GM12878 (cell line): ENCODE measurements around the gene CTNNBL1. TPM values are rescaled to one million over a fixed set of nuclear protein-coding genes. Genes with fewer than 3 reads are reported as not detected.

Experiments used
- ATAC-seq: fragments of 200-7000 bp; cut with Tn5 transposase; 3 replicates; pipeline ENCODE4 v1.9.1; 2020; ENCODE audit warnings: mild to moderate bottlenecking, moderate library complexity
- BruUV-seq: library from RNA; stranded (reverse); fragments of 400-500 nt; replicated peaks from 2 replicates; lab custom pipeline; 2021; lab: Mats Ljungman, UMichigan
- CTCF ChIA-PET: fragments of 300-600 bp; sonication (Branson Sonifier 250); formaldehyde crosslinking; extraction: SDS; loops from one replicate; lab custom pipeline; 2021; ENCODE audit warnings: inconsistent platforms; lab: Yijun Ruan, JAX
- POLR2A ChIA-PET: fragments of 350-600 bp; formaldehyde crosslinking; extraction: SDS; loops from one replicate; lab custom pipeline; 2021; ENCODE audit warnings: inconsistent platforms; lab: Charles Lee
- RAD21 ChIA-PET: fragments of 300-600 bp; sonication (Branson Sonifier 250); formaldehyde crosslinking; loops from one replicate; lab custom pipeline; 2023; ENCODE audit warnings: antibody characterized with exemption; ENCODE audit not compliant: unreplicated experiment; lab: Charles Lee
- SMC1A ChIA-PET: fragments of 300-600 bp; sonication (Branson Sonifier 250); formaldehyde crosslinking; loops from one replicate; lab custom pipeline; 2023; ENCODE audit not compliant: unreplicated experiment, uncharacterized antibody; lab: Charles Lee
- DNase-seq: peaks from one replicate; pipeline ENCODE4 v3.0.0-alpha.2; 2011; ENCODE audit warnings: low read depth, low spot score
- FAIRE-seq: peaks from 3 replicates; lab custom pipeline; 2011; peaks lifted over from hg19 to GRCh38; lab: Jason Lieb, UNC
- H2AFZ ChIP-seq: 2 replicates; pipeline ENCODE4 v1.6.0; 2011; ENCODE audit warnings: low read depth, low read length, control low read depth; ENCODE audit not compliant: control insufficient read depth
- H3K27ac ChIP-seq: 2 replicates; pipeline ENCODE4 v1.5.1; 2011; ENCODE audit warnings: control low read depth; ENCODE audit not compliant: control insufficient read depth, insufficient read depth
- H3K27me3 ChIP-seq, 2 experiments: replicated peaks in 1 of 2; 2 replicates each; pipeline versions ENCODE4 v1.6.0 to v1.6.1; 2011; ENCODE audit warnings: low read length in 1 of 2; ENCODE audit not compliant: control insufficient read depth in 2 of 2, insufficient read depth in 2 of 2
- H3K36me3 ChIP-seq, 2 experiments: 2 replicates each; pipeline ENCODE4 v1.5.1; 2011; ENCODE audit warnings: low read length in 1 of 2; ENCODE audit not compliant: control insufficient read depth in 2 of 2, insufficient read depth in 2 of 2
- H3K4me1 ChIP-seq: 2 replicates; pipeline ENCODE4 v1.6.1; 2011; ENCODE audit warnings: mild to moderate bottlenecking, low read length, moderate library complexity, mixed read lengths; ENCODE audit not compliant: control insufficient read depth, insufficient read depth
- H3K4me2 ChIP-seq: 2 replicates; pipeline ENCODE4 v1.6.0; 2011; ENCODE audit warnings: control low read depth; ENCODE audit not compliant: control insufficient read depth, insufficient read depth
- H3K4me3 ChIP-seq: fragments of 200-600 bp; sonication (generic); 2 replicates; pipeline ENCODE4 v1.5.1; 2016
- H3K79me2 ChIP-seq: 2 replicates; pipeline ENCODE4 v1.6.0; 2011; ENCODE audit warnings: low read length; ENCODE audit not compliant: control insufficient read depth, insufficient read depth
- H3K9ac ChIP-seq: 2 replicates; pipeline ENCODE4 v1.8.0; 2011; ENCODE audit warnings: low read length, control low read depth, mixed read lengths; ENCODE audit not compliant: control insufficient read depth, insufficient read depth
- H3K9me3 ChIP-seq: replicated peaks from 3 replicates; pipeline ENCODE4 v1.5.1; 2011; ENCODE audit warnings: mild to moderate bottlenecking, low read length; ENCODE audit not compliant: control insufficient read depth, insufficient read depth
- H4K20me1 ChIP-seq: 2 replicates; pipeline ENCODE4 v1.6.0; 2011; ENCODE audit not compliant: control insufficient read depth, insufficient read depth
- ASH2L ChIP-seq: fragments of 300-600, 200-600 bp; sonication (generic); IDR thresholded peaks from 2 replicates; pipeline ENCODE4 v1.6.1; 2017; ENCODE audit warnings: low read depth, mild to moderate bottlenecking, borderline replicate concordance
- BACH1 ChIP-seq: fragments of 450-650 bp; IDR thresholded peaks from 2 replicates; pipeline ENCODE4 v1.6.1; 2017; ENCODE audit warnings: mild to moderate bottlenecking, borderline replicate concordance
- BCL11A ChIP-seq: IDR thresholded peaks from 2 replicates; pipeline ENCODE4 v1.6.1; 2011; ENCODE audit warnings: low read depth, low read length
- CHD1 ChIP-seq: IDR thresholded peaks from 2 replicates; pipeline ENCODE4 v1.6.1; 2012; ENCODE audit warnings: low read depth, low read length, improper control_type of control experiment
- CUX1 ChIP-seq: IDR thresholded peaks from 2 replicates; pipeline ENCODE4 v1.6.1; 2012; ENCODE audit warnings: improper control_type of control experiment, low read depth, low read length; ENCODE audit not compliant: insufficient replicate concordance
- E4F1 ChIP-seq: fragments of 450-650 bp; IDR thresholded peaks from 2 replicates; pipeline ENCODE4 v1.6.1; 2018; ENCODE audit warnings: borderline replicate concordance, mild to moderate bottlenecking; ENCODE audit not compliant: partially characterized antibody
- FOXK2 ChIP-seq: fragments of 450-650 bp; IDR thresholded peaks from 2 replicates; pipeline ENCODE4 v1.6.1; 2017; ENCODE audit warnings: mild to moderate bottlenecking, moderate library complexity
- GABPA ChIP-seq: IDR thresholded peaks from 2 replicates; pipeline ENCODE4 v1.6.1; 2014; ENCODE audit warnings: antibody characterized with exemption, low read depth, mild to moderate bottlenecking, inconsistent platforms
- IRF5 ChIP-seq: fragments of 450-650 bp; IDR thresholded peaks from 2 replicates; pipeline ENCODE4 v1.6.1; 2017; ENCODE audit warnings: borderline replicate concordance
- MEF2A ChIP-seq: IDR thresholded peaks from 2 replicates; pipeline ENCODE4 v1.6.1; 2011; ENCODE audit warnings: low read depth, mild to moderate bottlenecking, low read length, moderate library complexity; ENCODE audit not compliant: insufficient read depth
- RBBP5 ChIP-seq: fragments of 200-600 bp; sonication (generic); conservative IDR thresholded peaks from 2 replicates; pipeline ENCODE4 v1.6.1; 2016
- TARDBP ChIP-seq: IDR thresholded peaks from 2 replicates; pipeline ENCODE4 v1.6.1; 2016; ENCODE audit warnings: borderline replicate concordance
- TBL1XR1 ChIP-seq: IDR thresholded peaks from 2 replicates; pipeline ENCODE4 v1.6.1; 2012; ENCODE audit warnings: low read depth, low read length, improper control_type of control experiment
- ZNF384 ChIP-seq: IDR thresholded peaks from 2 replicates; pipeline ENCODE4 v1.6.1; 2012; ENCODE audit warnings: low read depth, mild to moderate bottlenecking, low read length, improper control_type of control experiment, borderline replicate concordance
- WGBS: methylation state at CpG from one replicate; pipeline ENCODE4 v1.1.6; 2016; ENCODE audit warnings: low lambda C conversion rate; ENCODE audit not compliant: insufficient replicate concordance, insufficient coverage; ENCODE audit errors: missing lambda C conversion rate; 5-methylcytosine and 5-hydroxymethylcytosine counted together
- in situ Hi-C: fragments of 300-500 bp; cut with MboI; formaldehyde crosslinking; loops from 9 replicates; pipeline ENCODE4 v1.14.3; 2018; ENCODE audit warnings: mixed read lengths
- intact Hi-C: fragments of 100-400 bp; cut with micrococcal nuclease; formaldehyde crosslinking; loops from one replicate; pipeline ENCODE4 v1.14.2; 2022; ENCODE audit not compliant: unreplicated experiment
- polyA plus RNA-seq, 11 experiments: library from polyadenylated mRNA; depleted of rRNA in 4 of 11; unstranded in 6 of 11; stranded (reverse) in 5 of 11; fragments of >200 nt; fragmentation: Nextera tagmentation in 4 of 11; fragmentation: Illumina TruSeq in 1 of 11; extraction: Ambion mirVana in 4 of 11; extraction: Trizol in 1 of 11; gene quantifications; 1 replicate in 1 of 11; 2 replicates in 10 of 11; pipeline versions ENCODE4 v1.2.1 to v1.2.3, GENCODE V29; 2011 to 2016; ENCODE audit warnings: inconsistent platforms in 2 of 11, missing spikeins in 2 of 11, low read depth in 1 of 11
- total RNA-seq, 4 experiments: library from RNA; depleted of rRNA in 3 of 4; stranded (reverse); fragments of >200 nt in 3 of 4; fragmentation: Illumina TruSeq in 1 of 4; extraction: Trizol in 1 of 4; gene quantifications; 2 replicates each; pipeline versions ENCODE4 v1.2.1 to v1.2.3, GENCODE V29; 2013 to 2021

The CTNNBL1 gene
- total and polyA plus RNA-seq, 10 of the 15 experiments (the other 5 are each of a cell fraction or from before 2014, with no cell fraction given): 43.1 to 102 (median 67.8) TPM

- TF ChIP-seq CUX1 (no peak), IRF5 (no peak), CHD1 (no peak), MEF2A (no peak)
- TF ChIP-seq, all 136 proteins: peak for 0
These were observed 185.2 kb downstream of the CTNNBL1 start (continued) for GRCh38 chr20:37878835-37879599.

- no peak for ATAC-seq
- H3K9me3 ChIP-seq: no peaks in the 10 kb centered on the region
- no peak overlapping the region for H3K4me3 ChIP-seq
- H3K4me1 ChIP-seq: no peaks in the 10 kb centered on the region
- in situ Hi-C loops: no loop called here
- RAD21 ChIA-PET: no interaction called here
- H2AFZ ChIP-seq: no peak overlapping the region
- no peaks in the 10 kb centered on the region for H3K79me2 ChIP-seq
- no TSS peak for BruUV-seq
- no peaks in the 10 kb centered on the region for H3K27me3 ChIP-seq
- no peak overlapping the region for H3K4me2 ChIP-seq
- intact Hi-C loops: no loop called here
- no peak overlapping the region for H3K27ac ChIP-seq
- CTCF ChIA-PET: no interaction called here
- H4K20me1 ChIP-seq: no peaks in the 10 kb centered on the region
- no peak for DNase-seq
- WGBS: 35% methylated on average over 1 of the region's 1 CpG
- POLR2A ChIA-PET: no interaction called here
- FAIRE-seq: no peak
- no peak overlapping the region for H3K9ac ChIP-seq
- no peaks in the 10 kb centered on the region for H3K36me3 ChIP-seq
- SMC1A ChIA-PET: no interaction called here
- TF ChIP-seq TBL1XR1: no peak
- no peak for TF ChIP-seq BACH1
- TF ChIP-seq ASH2L: no peak
- TF ChIP-seq GABPA: no peak
- no peak for TF ChIP-seq BCL11A
- TF ChIP-seq RBBP5: no peak
- TF ChIP-seq FOXK2: no peak
- no peak for TF ChIP-seq TARDBP
- no peak for TF ChIP-seq ZNF384
- no peak for TF ChIP-seq E4F1
These were observed 186.0 kb downstream of the CTNNBL1 start for GRCh38 chr20:37879843-37880242.
